ENCODE data around the gene CAMSAP3.
A peak's percentile ranks its signal among the peaks of the same experiment; 100 is the strongest.
"Not testable (repeated sequence)": the region's sequence is repeated elsewhere in the genome, so short reads cannot be mapped to it uniquely, and the experiment has no call there.

CAMSAP3 gene

GRCh38 chr19:7595466-7596133 lies at the start of gene CAMSAP3:
Gene CAMSAP3, plus strand, starts transcription at chr19:7595863. Its CDS starts 140 bp downstream, at chr19:7596003.
- DNase-seq: peak; percentile 84

GRCh38 chr19:7545904-7546303 lies 49.8 kb upstream of the CAMSAP3 start:
- no peak for DNase-seq

- DNase-seq: no peak
Measured at GRCh38 chr19:7547159-7547558, 48.5 kb upstream of the CAMSAP3 start.

GRCh38 chr19:7549429-7550148 lies 46.1 kb upstream of the CAMSAP3 start:
- DNase-seq: no peak

GRCh38 chr19:7550169-7550770 lies 45.4 kb upstream of the CAMSAP3 start:
- DNase-seq: no peak

DNA sequence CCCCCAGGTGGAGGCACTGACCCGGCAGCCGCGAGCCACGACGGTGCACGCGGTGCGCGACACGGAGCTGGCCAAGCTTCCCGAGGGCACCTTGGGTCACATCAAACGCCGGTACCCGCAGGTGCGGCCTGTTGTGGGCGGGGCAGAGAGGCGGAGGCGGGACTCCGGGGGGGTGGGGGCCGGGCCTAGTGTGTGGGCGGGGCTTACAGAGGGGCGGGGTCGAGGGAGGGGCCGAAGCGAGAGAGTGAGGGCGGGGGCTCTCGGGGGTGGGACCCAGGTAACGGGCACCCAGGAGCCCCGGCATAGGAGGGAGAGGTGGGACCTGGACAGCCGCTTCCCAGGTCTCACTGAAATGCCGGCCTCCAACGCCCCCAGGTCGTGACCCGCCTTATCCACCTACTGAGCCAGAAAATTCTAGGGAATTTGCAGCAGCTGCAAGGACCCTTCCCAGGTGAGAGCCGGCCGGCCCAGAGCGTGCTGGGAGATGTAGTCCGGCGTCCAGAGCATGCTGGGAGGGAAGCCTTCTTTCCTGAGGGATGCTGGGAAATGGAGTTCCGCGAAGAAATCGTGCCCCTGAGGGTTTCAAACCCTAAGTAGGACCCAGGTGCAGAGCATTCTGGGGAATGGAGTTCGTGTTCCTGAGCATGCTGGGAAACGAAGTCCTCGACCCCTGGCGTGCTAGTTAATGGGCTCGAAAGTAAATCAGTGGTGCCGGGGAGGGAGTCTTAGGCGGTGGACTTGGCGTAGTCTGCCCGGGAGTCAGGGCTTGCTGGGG lies 44.5 kb upstream of the CAMSAP3 start:
- DNase-seq: no peak

GRCh38 chr19:7552781-7553180 lies 42.9 kb upstream of the CAMSAP3 start:
- no peak for DNase-seq

DNA sequence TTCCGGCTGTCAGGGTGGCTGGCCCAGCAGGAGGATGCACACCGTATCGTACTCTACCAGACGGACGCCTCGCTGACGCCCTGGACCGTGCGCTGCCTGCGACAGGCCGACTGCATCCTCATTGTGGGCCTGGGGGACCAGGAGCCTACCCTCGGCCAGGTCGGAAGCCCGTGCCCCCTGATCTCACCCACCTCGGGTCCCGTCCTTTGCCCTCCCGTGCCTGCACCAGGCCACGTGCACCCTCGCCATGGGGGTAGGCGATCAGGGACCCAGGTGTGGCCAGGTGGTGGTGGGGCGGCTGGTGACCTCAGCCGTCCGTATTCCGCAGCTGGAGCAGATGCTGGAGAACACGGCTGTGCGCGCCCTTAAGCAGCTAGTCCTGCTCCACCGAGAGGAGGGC lies 41.1 kb upstream of the CAMSAP3 start:
- no peak for DNase-seq

GRCh38 chr19:7554990-7555864 lies 40.4 kb upstream of the CAMSAP3 start:
- DNase-seq: no peak

GRCh38 chr19:7556696-7557315 lies 38.9 kb upstream of the CAMSAP3 start:
- no peak for DNase-seq

DNA sequence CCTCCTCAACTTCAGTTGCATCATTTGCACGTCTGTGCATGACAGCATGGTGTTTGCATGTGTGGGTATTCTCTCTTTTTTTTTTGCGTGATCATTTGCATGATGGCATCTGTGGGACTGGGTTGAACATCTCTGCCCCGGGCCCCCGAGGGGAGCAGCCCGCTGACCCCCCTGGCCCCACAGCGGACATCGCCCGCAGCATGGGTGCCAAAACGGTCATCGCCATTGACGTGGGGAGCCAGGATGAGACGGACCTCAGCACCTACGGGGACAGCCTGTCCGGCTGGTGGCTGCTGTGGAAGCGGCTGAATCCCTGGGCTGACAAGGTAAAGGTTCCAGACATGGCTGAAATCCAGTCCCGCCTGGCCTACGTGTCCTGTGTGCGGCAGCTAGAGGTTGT lies 37.0 kb upstream of the CAMSAP3 start:
- DNase-seq: no peak

GRCh38 chr19:7559102-7559501 lies 36.6 kb upstream of the CAMSAP3 start:
- no peak for DNase-seq

DNA sequence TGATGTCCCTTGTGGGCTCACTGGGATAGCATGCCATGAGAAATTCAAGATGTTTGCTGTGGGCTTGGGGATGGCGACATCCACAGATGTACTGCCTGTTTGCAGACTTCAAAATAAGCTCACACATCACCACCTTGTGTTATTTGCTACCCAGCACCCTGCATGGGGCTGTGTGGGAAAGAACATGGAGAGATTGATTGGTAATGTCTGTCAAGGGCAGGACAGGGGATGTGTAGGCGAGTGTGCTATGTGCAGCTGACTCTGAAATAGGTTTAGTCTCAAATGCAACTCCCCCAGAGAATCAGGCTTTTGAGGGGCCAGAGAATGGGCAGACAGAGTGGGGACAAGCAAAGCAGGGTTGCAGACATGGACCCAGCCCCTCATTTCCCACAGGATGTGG lies 35.4 kb upstream of the CAMSAP3 start:
- DNase-seq: no peak

DNA sequence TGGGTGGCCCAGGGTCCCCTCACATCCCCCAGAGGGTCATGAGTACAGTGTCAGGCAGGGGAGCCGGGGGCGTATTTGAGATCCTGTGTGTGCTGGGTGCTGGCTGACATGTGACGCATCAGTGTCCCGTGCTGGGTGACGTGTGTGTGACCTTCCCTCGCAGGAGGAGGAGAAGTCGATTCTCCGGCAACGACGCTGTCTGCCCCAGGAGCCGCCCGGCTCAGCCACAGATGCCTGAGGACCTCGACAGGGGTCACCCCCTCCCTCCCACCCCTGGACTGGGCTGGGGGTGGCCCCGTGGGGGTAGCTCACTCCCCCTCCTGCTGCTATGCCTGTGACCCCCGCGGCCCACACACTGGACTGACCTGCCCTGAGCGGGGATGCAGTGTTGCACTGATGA lies 34.3 kb upstream of the CAMSAP3 start:
- no peak for DNase-seq

GRCh38 chr19:7562646-7563393 lies 32.8 kb upstream of the CAMSAP3 start:
- DNase-seq: no peak

DNA sequence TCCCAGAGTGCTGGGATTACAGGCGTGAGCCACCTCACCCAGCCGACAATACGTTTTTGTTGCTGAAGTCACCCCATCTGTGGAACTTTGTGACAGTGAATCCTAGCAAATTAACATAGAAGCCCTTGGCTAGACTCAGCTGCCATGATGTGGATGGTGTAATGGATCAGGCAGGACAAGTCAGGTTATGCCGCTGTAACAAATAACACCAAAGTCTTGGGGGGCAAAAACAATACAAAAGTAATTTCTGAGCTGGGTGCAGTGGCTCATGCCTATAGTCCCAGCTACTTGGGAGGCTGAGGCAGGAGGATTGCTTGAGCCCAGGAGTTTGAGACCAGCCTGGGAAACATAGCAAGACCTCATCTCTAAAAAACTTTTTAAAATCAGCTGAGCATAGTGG lies 30.8 kb upstream of the CAMSAP3 start:
- no peak for DNase-seq

GRCh38 chr19:7565332-7565731 lies 30.3 kb upstream of the CAMSAP3 start:
- no peak for DNase-seq

GRCh38 chr19:7570761-7571160 lies 24.9 kb upstream of the CAMSAP3 start:
- DNase-seq: no peak

- no peak for DNase-seq
Measured at GRCh38 chr19:7575434-7576040, 20.1 kb upstream of the CAMSAP3 start.

GRCh38 chr19:7577422-7577821 lies 18.2 kb upstream of the CAMSAP3 start:
- DNase-seq: not testable (repeated sequence)

DNA sequence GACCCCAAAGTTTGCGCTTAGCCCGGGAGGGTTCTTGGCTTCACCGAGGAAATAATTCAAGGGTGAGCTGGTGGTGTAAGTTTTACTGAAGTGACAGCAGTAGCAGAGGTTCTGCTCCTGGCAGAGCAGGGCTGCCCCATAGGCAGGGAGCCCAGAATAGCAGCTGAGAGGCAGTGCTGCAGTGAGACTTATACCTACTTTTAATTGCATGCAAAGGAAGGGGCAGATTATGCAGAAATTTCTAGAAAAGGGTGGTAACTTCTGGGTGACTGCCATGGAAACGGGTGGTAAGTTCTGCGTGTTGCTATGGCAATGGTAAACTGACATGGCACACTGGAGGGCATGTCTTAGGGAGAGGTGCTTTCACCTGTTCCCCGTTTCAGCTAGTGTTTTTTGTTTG lies 17.5 kb upstream of the CAMSAP3 start:
- DNase-seq: no peak
